ENCODE results near the gene LGALS3BP.

Gene LGALS3BP

GRCh38 chr17:78981010-78981888 lies 1.5 kb upstream of the LGALS3BP start:
- no peak for DNase-seq

DNA sequence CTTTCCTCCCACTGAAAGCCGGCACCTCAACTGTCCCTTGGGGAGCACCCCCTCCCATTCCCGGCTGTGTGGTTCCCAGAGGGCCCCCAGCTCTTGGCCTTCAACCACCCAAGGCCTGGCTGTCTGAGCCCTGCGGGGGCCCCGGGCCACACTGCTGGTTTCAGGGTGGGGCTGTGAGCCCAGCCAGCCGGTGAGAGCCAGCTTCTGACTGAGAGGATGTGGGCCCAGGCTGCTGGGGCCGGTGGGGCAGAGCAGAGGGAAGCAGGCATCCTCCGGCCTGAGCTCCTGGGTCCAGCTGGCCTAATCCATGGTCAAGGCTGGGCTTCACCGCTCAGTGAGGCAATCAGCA lies 875 bp upstream of the LGALS3BP start:
- DNase-seq = no peak

- DNase-seq = no peak
These were observed 1.4 kb downstream of the LGALS3BP start for GRCh38 chr17:78977997-78978973.

DNA sequence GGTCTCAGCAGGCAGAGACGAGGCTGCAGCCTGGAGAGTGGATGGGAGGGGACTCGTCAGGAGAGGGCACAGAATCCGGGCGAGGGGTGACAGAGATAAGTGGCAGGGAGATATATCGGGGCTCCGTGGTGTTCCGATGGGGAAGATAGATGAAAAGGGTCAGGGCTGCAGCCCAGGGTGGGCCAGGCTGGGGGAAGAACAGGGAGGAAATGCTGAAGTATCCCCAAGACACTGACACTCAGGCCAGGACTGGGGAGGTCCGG lies 2.1 kb downstream of the LGALS3BP start:
- DNase-seq = no peak

DNA sequence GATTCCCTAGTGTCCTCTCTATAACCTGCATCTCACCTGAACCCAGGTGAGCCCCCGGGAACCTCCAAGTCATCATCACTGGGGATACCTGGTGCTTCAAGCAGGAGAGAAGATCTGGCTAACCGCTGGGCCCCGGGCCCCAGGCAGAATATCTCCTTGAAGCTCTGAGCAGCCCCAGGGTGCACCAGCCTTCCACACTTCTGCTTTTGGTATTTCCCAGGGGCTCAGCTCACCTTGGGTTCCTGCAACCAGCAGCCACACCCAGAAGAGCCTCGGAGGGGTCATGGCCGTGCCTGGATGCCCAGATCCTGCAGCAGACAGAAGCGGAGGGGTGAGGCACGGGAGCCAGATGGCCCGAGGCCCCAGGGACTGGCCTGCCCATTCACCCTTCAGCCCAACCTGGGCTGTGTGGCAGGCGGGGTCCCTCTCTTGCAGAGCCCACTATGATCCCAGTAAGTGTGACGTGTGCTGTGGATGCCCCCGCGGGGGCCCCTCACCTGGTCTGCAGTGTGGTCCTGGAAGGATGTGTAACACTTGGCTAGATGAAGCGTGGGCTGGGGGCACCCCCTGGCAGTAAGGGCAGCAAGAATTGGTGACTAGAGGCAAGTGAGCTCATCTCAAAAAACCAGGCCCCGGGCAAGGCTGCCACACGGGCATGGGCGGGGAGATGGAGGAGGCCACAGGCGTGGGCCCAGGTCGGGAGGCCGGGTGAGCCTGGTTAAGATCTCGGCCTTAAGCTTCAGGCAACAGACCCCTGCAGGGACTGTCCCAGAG lies 2.6 kb downstream of the LGALS3BP start:
- no peak for DNase-seq

DNA sequence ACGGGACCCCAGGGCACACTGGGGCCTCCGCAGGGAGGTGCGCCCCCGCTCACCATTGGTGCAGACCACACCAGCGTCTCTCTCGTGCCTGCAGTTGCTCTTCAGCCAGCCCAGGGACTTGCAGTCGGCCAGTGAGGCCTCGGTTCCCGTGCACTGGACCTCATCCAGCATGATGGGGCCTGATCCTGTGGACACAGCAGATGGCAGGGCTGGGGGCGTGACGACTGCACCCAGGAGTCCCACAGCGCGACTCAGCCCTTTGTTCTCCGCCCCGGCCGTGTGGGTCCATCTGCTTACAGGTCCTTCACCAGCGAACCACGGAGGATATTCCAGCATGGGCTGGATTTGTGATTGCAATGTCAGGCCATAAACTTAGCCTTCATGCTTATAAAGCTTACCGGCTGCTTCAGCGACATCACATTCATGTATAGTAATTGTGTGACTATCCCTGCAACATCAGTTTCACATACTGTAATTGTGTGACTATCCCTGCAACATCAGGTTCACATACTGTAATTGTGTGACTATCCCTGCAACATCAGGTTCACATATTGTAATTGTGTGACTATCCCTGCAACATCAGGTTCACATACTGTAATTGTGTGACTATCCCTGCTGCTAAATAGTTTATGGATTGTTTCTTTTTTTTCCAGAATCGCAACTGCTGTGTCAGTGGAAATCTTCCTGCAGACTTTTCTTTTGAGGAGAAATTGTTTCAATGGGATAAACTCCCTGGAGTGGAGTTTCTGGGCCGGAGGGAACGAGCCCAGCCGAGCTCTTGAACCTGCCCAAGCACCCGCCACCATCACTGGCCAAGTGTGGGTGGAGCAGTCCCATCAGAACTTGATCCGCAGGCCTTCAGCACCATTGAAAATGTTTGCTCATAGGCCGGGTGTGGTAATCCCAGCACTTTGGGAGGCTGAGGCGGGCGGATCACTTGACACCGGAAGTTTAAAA lies 4.8 kb downstream of the LGALS3BP start:
- DNase-seq = no peak

GRCh38 chr17:78973792-78974520 lies 5.8 kb downstream of the LGALS3BP start:
- no peak for DNase-seq

GRCh38 chr17:78973196-78973595 lies 6.5 kb downstream of the LGALS3BP start:
- DNase-seq = no peak

DNA sequence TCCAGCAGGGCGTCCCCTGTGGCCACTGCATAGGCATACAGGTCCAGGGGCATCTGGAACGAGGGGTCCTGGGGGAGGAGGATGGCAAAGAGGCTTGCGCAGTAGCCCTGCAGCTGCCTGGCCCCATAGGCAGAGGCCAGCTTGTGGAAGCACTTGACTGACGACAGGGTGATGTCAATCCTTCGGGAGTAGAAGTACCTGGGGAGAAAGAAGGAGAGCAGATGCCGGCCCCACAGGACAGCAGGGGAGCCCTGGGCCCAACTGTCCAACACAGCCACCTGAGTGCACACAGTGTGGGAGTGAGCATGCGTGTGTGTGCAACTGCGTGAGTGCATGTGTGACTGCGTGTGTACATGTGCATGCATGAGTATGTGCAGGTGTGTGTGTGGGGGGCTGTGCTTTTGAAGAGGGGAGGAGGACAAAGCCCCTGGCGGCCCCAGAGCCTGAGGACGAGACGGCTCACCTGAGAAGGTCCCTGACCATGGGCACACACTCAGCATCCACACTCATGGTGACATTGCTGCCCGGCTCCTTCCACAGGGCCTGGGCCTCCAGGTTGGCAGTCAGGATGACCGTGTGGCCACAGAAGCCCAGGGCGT lies 7.1 kb downstream of the LGALS3BP start:
- DNase-seq = no peak

GRCh38 chr17:78971756-78972506 lies 7.8 kb downstream of the LGALS3BP start:
- DNase-seq = no peak

- peak; percentile 82 for DNase-seq
These were observed 8.6 kb downstream of the LGALS3BP start for GRCh38 chr17:78970834-78971755.

DNA sequence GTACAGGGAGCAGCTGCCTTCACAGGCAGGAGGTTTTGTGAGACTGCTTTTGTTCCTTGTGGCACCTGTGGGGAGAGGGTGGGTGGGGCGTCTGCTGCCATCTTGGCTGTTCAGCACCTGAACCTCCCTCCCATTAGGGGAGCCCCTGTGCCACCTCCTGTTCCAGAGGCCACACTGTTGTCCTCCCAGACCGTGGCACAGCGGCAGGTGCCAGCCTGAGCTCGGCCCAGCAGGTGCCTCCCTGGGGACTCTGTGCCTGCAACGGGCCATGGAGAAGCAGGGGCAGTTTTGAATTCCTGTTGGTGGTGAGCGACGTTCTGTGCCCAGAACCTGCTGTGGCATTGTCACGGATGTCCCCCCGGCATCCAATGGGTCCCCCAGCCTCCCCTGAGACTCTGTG lies 9.9 kb downstream of the LGALS3BP start:
- no peak for DNase-seq

DNA sequence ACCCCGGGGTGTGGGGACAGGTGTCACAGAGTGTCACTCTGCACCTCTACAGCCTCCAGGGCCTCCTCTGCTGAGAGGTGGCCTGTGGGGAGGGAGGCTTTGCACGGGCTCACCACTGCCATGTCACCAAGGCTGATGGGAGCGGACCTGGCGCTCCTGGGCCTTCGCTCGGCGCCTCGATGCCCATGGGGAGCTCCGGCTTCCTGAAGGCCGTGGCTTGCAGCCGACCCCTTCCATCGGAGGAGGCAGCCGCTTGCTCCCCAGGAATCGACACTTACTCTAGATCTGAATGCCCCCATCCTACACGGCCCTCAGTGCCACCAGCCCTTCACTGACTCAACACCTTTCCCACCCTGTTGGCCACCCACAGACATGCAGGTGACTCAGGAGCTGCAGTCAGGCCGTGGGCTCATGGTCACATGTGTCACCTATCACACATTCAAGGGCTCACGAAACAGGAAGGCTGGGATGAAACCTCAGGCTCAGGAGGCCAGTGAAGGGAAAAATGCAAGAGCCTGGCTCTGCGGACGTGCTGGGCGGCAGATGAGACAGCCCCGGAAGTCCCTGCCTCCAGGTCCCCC lies 11.9 kb downstream of the LGALS3BP start:
- DNase-seq = no peak

GRCh38 chr17:78966910-78967600 lies 12.7 kb downstream of the LGALS3BP start:
- DNase-seq = no peak

- DNase-seq = no peak
These were observed 13.5 kb downstream of the LGALS3BP start for GRCh38 chr17:78966123-78966813.

- no peak for DNase-seq
These were observed 14.2 kb downstream of the LGALS3BP start for GRCh38 chr17:78965491-78965924.

GRCh38 chr17:78963378-78963777 lies 16.3 kb downstream of the LGALS3BP start:
- no peak for DNase-seq

All from activated CD8-positive, alpha-beta memory T cell treated with anti-CD3 and anti-CD28 coated beads, Interleukin-2, amount 50 U/mL, for 4 hours (primary cell).